ENCODE measurements around the gene PLEKHA1.

PLEKHA1 gene

GRCh38 chr10:122336332-122336731 lies 38.2 kb upstream of the PLEKHA1 start:
- POLR2A ChIA-PET, result no interaction called here
- CTCF ChIA-PET, result no interaction called here
- DNase-seq (ENCODE audit: extremely low spot score), result no peak
- TF ChIP-seq FOXK2 (IDR thresholded peaks at IDR 0.05) (no peak), SP1 (IDR thresholded peaks at IDR 0.05) (no peak), FOXA1 (IDR thresholded peaks at IDR 0.05) (no peak), ZNF384 (IDR thresholded peaks at IDR 0.05) (no peak)

- POLR2A ChIA-PET, result no interaction called here
Measured at GRCh38 chr10:122336961-122337360, 37.5 kb upstream of the PLEKHA1 start.

GRCh38 chr10:122338609-122339441 lies 35.7 kb upstream of the PLEKHA1 start:
- no peak for TF ChIP-seq LEF1 (IDR thresholded peaks at IDR 0.05; ENCODE audit: borderline replicate concordance)
- TF ChIP-seq TARDBP (IDR thresholded peaks at IDR 0.05), result no peak
- no peak for TF ChIP-seq FOXM1 (IDR thresholded peaks at IDR 0.05; ENCODE audit: borderline replicate concordance)
- TF ChIP-seq BHLHE40 (IDR thresholded peaks at IDR 0.05; ENCODE audit: borderline replicate concordance), result no peak
- TF ChIP-seq L3MBTL2 (conservative IDR thresholded peaks at IDR 0.05), result no peak
- TF ChIP-seq ZNF384 (IDR thresholded peaks at IDR 0.05), result no peak
- TF ChIP-seq SP1 (IDR thresholded peaks at IDR 0.05), result no peak
- TF ChIP-seq SUZ12 (IDR thresholded peaks at IDR 0.05), result no peak
- TF ChIP-seq PKNOX1 (IDR thresholded peaks at IDR 0.05), result no peak
- TF ChIP-seq FOXA1 (IDR thresholded peaks at IDR 0.05), result no peak
- TF ChIP-seq ELF4 (IDR thresholded peaks at IDR 0.05), result no peak
- no peak for TF ChIP-seq ARNT (IDR thresholded peaks at IDR 0.05)
- TF ChIP-seq HDGF (IDR thresholded peaks at IDR 0.05; ENCODE audit: borderline replicate concordance), result no peak
- TF ChIP-seq FOXK2 (IDR thresholded peaks at IDR 0.05), result no peak
- TF ChIP-seq CTBP1 (IDR thresholded peaks at IDR 0.05; ENCODE audit: borderline replicate concordance), result no peak
- TF ChIP-seq NFRKB (IDR thresholded peaks at IDR 0.05), result no peak
- POLR2A ChIA-PET, result no interaction called here
- DNase-seq (ENCODE audit: extremely low spot score), result no peak
- CTCF ChIA-PET, result no interaction called here

More at GRCh38 chr10:122336961-122337360, 37.5 kb upstream of the PLEKHA1 start:
- DNase-seq (ENCODE audit: extremely low spot score), result no peak
- CTCF ChIA-PET, result no interaction called here
- TF ChIP-seq HDGF (IDR thresholded peaks at IDR 0.05; ENCODE audit: borderline replicate concordance), result no peak
- no peak for TF ChIP-seq ELF4 (IDR thresholded peaks at IDR 0.05)
- no peak for TF ChIP-seq BHLHE40 (IDR thresholded peaks at IDR 0.05; ENCODE audit: borderline replicate concordance)
- no peak for TF ChIP-seq NFRKB (IDR thresholded peaks at IDR 0.05)
- TF ChIP-seq ZNF384 (IDR thresholded peaks at IDR 0.05), result no peak
- no peak for TF ChIP-seq PKNOX1 (IDR thresholded peaks at IDR 0.05)
- TF ChIP-seq SP1 (IDR thresholded peaks at IDR 0.05), result no peak
- TF ChIP-seq FOXA1 (IDR thresholded peaks at IDR 0.05), result no peak
- no peak for TF ChIP-seq TARDBP (IDR thresholded peaks at IDR 0.05)
- TF ChIP-seq CTBP1 (IDR thresholded peaks at IDR 0.05; ENCODE audit: borderline replicate concordance), result no peak
- no peak for TF ChIP-seq ARNT (IDR thresholded peaks at IDR 0.05)
- TF ChIP-seq SUZ12 (IDR thresholded peaks at IDR 0.05), result no peak
- no peak for TF ChIP-seq LEF1 (IDR thresholded peaks at IDR 0.05; ENCODE audit: borderline replicate concordance)
- no peak for TF ChIP-seq FOXM1 (IDR thresholded peaks at IDR 0.05; ENCODE audit: borderline replicate concordance)
- no peak for TF ChIP-seq L3MBTL2 (conservative IDR thresholded peaks at IDR 0.05)
- TF ChIP-seq FOXK2 (IDR thresholded peaks at IDR 0.05), result no peak

GRCh38 chr10:122341141-122341810 lies 33.2 kb upstream of the PLEKHA1 start:
- CTCF ChIA-PET, result no interaction called here
- POLR2A ChIA-PET, result no interaction called here
- no peak for TF ChIP-seq CTBP1 (IDR thresholded peaks at IDR 0.05; ENCODE audit: borderline replicate concordance)
- TF ChIP-seq FOXM1 (IDR thresholded peaks at IDR 0.05; ENCODE audit: borderline replicate concordance), result no peak
- no peak for TF ChIP-seq TARDBP (IDR thresholded peaks at IDR 0.05)
- no peak for TF ChIP-seq L3MBTL2 (conservative IDR thresholded peaks at IDR 0.05)
- TF ChIP-seq PKNOX1 (IDR thresholded peaks at IDR 0.05), result no peak
- TF ChIP-seq HDGF (IDR thresholded peaks at IDR 0.05; ENCODE audit: borderline replicate concordance), result no peak
- TF ChIP-seq ZNF384 (IDR thresholded peaks at IDR 0.05), result no peak
- no peak for TF ChIP-seq LEF1 (IDR thresholded peaks at IDR 0.05; ENCODE audit: borderline replicate concordance)
- TF ChIP-seq FOXK2 (IDR thresholded peaks at IDR 0.05), result no peak
- no peak for TF ChIP-seq FOXA1 (IDR thresholded peaks at IDR 0.05)
- no peak for TF ChIP-seq ELF4 (IDR thresholded peaks at IDR 0.05)
- no peak for TF ChIP-seq BHLHE40 (IDR thresholded peaks at IDR 0.05; ENCODE audit: borderline replicate concordance)
- no peak for TF ChIP-seq NFRKB (IDR thresholded peaks at IDR 0.05)
- TF ChIP-seq ARNT (IDR thresholded peaks at IDR 0.05), result no peak
- DNase-seq (ENCODE audit: extremely low spot score), result no peak

- ChIA-PET POLR2A (no interaction called here), CTCF (interaction anchor here (0.6 to 2.0 kb wide), 10 partner anchors 10 to 223 kb away, joined by 3 to 14 read pairs (median 3); partner anchors contain the start of gene PLEKHA1)
- peak; percentile 71 for DNase-seq (ENCODE audit: extremely low spot score)
- TF ChIP-seq SP1 (IDR thresholded peaks at IDR 0.05) (no peak), HDGF (IDR thresholded peaks at IDR 0.05; ENCODE audit: borderline replicate concordance) (no peak), BHLHE40 (IDR thresholded peaks at IDR 0.05; ENCODE audit: borderline replicate concordance) (no peak), SUZ12 (IDR thresholded peaks at IDR 0.05) (no peak), L3MBTL2 (conservative IDR thresholded peaks at IDR 0.05) (no peak), PKNOX1 (IDR thresholded peaks at IDR 0.05) (no peak), ELF4 (IDR thresholded peaks at IDR 0.05) (no peak), ARNT (IDR thresholded peaks at IDR 0.05) (no peak), ZNF384 (IDR thresholded peaks at IDR 0.05) (no peak), CTBP1 (IDR thresholded peaks at IDR 0.05; ENCODE audit: borderline replicate concordance) (no peak), LEF1 (IDR thresholded peaks at IDR 0.05; ENCODE audit: borderline replicate concordance) (no peak), NFRKB (IDR thresholded peaks at IDR 0.05) (no peak)
Measured at GRCh38 chr10:122342293-122343134, 32.0 kb upstream of the PLEKHA1 start.
